HepG2 (cell line): Measurements from ENCODE around the gene CD9.

Experiments used
- CTCF ChIP-seq: sonication (generic); formaldehyde crosslinking; IDR thresholded peaks from 2 replicates; pipeline ENCODE4 v1.5.0; 2020; ENCODE audit warnings: mild to moderate bottlenecking, missing genetic modification reagents, moderate library complexity
- EED ChIP-seq: sonication (generic); formaldehyde crosslinking; IDR thresholded peaks from 2 replicates; pipeline ENCODE4 v1.5.0; 2020; ENCODE audit warnings: mild to moderate bottlenecking, missing genetic modification reagents
- GABPA ChIP-seq, 2 experiments: IDR thresholded peaks; 2 replicates each; pipeline ENCODE4 v1.6.1; 2011 to 2016; ENCODE audit warnings: low read depth in 2 of 2, low read length in 1 of 2, missing biosample characterization in 1 of 2, missing genetic modification characterization in 1 of 2
- TP53 ChIP-seq: sonication (generic); formaldehyde crosslinking; conservative IDR thresholded peaks from 2 replicates; pipeline ENCODE4 v1.4.0; 2020; ENCODE audit warnings: missing genetic modification reagents
- ZBTB7A ChIP-seq: sonication (generic); formaldehyde crosslinking; IDR thresholded peaks from 2 replicates; pipeline ENCODE4 v1.8.0; 2022; ENCODE audit warnings: mild to moderate bottlenecking, missing genetic modification reagents
- ZFX ChIP-seq: sonication (generic); formaldehyde crosslinking; IDR thresholded peaks from 2 replicates; pipeline ENCODE4 v1.4.0; 2020; ENCODE audit warnings: mild to moderate bottlenecking, low read depth, missing genetic modification reagents, moderate library complexity
- ZNF644 ChIP-seq: IDR thresholded peaks from 2 replicates; pipeline ENCODE4 v1.6.1; 2016; ENCODE audit warnings: low read depth
- ZZZ3 ChIP-seq: sonication (generic); formaldehyde crosslinking; IDR thresholded peaks from 2 replicates; pipeline ENCODE4 v1.4.0; 2020; ENCODE audit warnings: missing genetic modification reagents, mild to moderate bottlenecking, borderline replicate concordance
- TF ChIP-seq, protein P1 (sequence below): sonication (generic); formaldehyde crosslinking; IDR thresholded peaks from 2 replicates; pipeline ENCODE4 v1.4.0; 2020; ENCODE audit warnings: missing genetic modification reagents
- TF ChIP-seq, protein P2 (sequence below): sonication (generic); formaldehyde crosslinking; IDR thresholded peaks from 2 replicates; pipeline ENCODE4 v1.8.0; 2022; ENCODE audit warnings: missing genetic modification reagents, mild to moderate bottlenecking, borderline replicate concordance
- TF ChIP-seq, protein P3 (sequence below): sonication (generic); formaldehyde crosslinking; IDR thresholded peaks from 2 replicates; pipeline ENCODE4 v1.5.0; 2020; ENCODE audit warnings: missing genetic modification reagents

DNA sequence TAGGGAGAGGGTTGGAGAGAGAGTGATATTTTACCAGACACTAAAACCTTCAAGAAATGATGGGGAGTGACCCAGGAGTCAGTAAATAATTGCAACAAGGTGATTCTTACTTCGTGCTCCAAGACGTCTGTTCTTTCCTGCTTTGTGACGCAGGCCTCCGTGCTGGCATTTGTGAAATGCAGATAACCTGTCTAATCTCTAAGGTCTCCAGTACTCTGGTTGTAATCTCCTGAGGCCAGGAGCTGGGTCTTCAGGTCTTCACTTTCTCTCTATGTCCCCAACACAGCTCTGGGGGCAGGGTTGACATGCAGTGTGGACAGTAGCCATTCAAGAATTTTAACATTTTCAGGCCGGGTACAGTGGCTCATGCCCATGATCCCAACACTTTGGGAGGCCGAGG is 53.1 kb downstream of the CD9 start:
- TF ChIP-seq ZZZ3 (no peak), TP53 (no peak), CTCF (CRISPR knock-in tag) (no peak), ZNF644 (no peak), ZFX (CRISPR knock-in tag) (no peak), EED (CRISPR knock-in tag) (no peak), GABPA (IDR thresholded peaks at IDR 0.05; ENCODE audit: low read depth, low read length) (no peak), GABPA (CRISPR knock-in tag; IDR thresholded peaks at IDR 0.05; ENCODE audit: low read depth) (no peak), ZBTB7A (no peak)
- TF ChIP-seq, protein P1, sequence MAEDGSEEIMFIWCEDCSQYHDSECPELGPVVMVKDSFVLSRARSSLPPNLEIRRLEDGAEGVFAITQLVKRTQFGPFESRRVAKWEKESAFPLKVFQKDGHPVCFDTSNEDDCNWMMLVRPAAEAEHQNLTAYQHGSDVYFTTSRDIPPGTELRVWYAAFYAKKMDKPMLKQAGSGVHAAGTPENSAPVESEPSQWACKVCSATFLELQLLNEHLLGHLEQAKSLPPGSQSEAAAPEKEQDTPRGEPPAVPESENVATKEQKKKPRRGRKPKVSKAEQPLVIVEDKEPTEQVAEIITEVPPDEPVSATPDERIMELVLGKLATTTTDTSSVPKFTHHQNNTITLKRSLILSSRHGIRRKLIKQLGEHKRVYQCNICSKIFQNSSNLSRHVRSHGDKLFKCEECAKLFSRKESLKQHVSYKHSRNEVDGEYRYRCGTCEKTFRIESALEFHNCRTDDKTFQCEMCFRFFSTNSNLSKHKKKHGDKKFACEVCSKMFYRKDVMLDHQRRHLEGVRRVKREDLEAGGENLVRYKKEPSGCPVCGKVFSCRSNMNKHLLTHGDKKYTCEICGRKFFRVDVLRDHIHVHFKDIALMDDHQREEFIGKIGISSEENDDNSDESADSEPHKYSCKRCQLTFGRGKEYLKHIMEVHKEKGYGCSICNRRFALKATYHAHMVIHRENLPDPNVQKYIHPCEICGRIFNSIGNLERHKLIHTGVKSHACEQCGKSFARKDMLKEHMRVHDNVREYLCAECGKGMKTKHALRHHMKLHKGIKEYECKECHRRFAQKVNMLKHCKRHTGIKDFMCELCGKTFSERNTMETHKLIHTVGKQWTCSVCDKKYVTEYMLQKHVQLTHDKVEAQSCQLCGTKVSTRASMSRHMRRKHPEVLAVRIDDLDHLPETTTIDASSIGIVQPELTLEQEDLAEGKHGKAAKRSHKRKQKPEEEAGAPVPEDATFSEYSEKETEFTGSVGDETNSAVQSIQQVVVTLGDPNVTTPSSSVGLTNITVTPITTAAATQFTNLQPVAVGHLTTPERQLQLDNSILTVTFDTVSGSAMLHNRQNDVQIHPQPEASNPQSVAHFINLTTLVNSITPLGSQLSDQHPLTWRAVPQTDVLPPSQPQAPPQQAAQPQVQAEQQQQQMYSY, result no peak
- TF ChIP-seq, protein P2, sequence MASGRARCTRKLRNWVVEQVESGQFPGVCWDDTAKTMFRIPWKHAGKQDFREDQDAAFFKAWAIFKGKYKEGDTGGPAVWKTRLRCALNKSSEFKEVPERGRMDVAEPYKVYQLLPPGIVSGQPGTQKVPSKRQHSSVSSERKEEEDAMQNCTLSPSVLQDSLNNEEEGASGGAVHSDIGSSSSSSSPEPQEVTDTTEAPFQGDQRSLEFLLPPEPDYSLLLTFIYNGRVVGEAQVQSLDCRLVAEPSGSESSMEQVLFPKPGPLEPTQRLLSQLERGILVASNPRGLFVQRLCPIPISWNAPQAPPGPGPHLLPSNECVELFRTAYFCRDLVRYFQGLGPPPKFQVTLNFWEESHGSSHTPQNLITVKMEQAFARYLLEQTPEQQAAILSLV (CRISPR knock-in tag), result no peak
- TF ChIP-seq, protein P3, sequence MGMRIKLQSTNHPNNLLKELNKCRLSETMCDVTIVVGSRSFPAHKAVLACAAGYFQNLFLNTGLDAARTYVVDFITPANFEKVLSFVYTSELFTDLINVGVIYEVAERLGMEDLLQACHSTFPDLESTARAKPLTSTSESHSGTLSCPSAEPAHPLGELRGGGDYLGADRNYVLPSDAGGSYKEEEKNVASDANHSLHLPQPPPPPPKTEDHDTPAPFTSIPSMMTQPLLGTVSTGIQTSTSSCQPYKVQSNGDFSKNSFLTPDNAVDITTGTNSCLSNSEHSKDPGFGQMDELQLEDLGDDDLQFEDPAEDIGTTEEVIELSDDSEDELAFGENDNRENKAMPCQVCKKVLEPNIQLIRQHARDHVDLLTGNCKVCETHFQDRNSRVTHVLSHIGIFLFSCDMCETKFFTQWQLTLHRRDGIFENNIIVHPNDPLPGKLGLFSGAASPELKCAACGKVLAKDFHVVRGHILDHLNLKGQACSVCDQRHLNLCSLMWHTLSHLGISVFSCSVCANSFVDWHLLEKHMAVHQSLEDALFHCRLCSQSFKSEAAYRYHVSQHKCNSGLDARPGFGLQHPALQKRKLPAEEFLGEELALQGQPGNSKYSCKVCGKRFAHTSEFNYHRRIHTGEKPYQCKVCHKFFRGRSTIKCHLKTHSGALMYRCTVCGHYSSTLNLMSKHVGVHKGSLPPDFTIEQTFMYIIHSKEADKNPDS (CRISPR knock-in tag), result no peak
